NCI-H1048 (cell line): ENCODE data around the gene SPATA32.

ENCODE experiments used
- DNase-seq: peaks from one replicate; lab custom pipeline; 2025; lab: John Stamatoyannopoulos, UW

SPATA32 gene

GRCh38 chr17:45293413-45294211 is 31.7 kb upstream of the SPATA32 start:
- DNase-seq = no peak

GRCh38 chr17:45292696-45293412 is 31.0 kb upstream of the SPATA32 start:
- no peak for DNase-seq

GRCh38 chr17:45291171-45291805 is 29.4 kb upstream of the SPATA32 start:
- no peak for DNase-seq

- no peak for DNase-seq
Measured at GRCh38 chr17:45290269-45290765, 28.4 kb upstream of the SPATA32 start.

- no peak for DNase-seq
Measured at GRCh38 chr17:45289301-45290268, 27.7 kb upstream of the SPATA32 start.

- no peak for DNase-seq
Measured at GRCh38 chr17:45288825-45289224, 26.9 kb upstream of the SPATA32 start.

GRCh38 chr17:45287526-45288500 is 25.9 kb upstream of the SPATA32 start:
- DNase-seq = no peak

- DNase-seq = no peak
Measured at GRCh38 chr17:45286286-45286685, 24.4 kb upstream of the SPATA32 start.

- no peak for DNase-seq
Measured at GRCh38 chr17:45284176-45285140, 22.6 kb upstream of the SPATA32 start.

- DNase-seq = no peak
Measured at GRCh38 chr17:45283711-45284110, 21.8 kb upstream of the SPATA32 start.

- no peak for DNase-seq
Measured at GRCh38 chr17:45282683-45283644, 21.1 kb upstream of the SPATA32 start.

GRCh38 chr17:45279898-45280297 is 18.0 kb upstream of the SPATA32 start:
- DNase-seq = no peak

GRCh38 chr17:45277992-45278391 is 16.1 kb upstream of the SPATA32 start:
- no peak for DNase-seq

- DNase-seq = peak; percentile 56
Measured at GRCh38 chr17:45277216-45277849, 15.4 kb upstream of the SPATA32 start.

- no peak for DNase-seq
Measured at GRCh38 chr17:45276031-45276430, 14.1 kb upstream of the SPATA32 start.

- DNase-seq = no peak
Measured at GRCh38 chr17:45274033-45274432, 12.1 kb upstream of the SPATA32 start.

- DNase-seq = no peak
Measured at GRCh38 chr17:45273551-45273957, 11.7 kb upstream of the SPATA32 start.
